ENCODE data around the gene DSCAML1. TPM values are rescaled to one million over a fixed set of nuclear protein-coding genes. Genes with fewer than 3 reads are reported as not detected.

DSCAML1 gene
- total RNA-seq, 1 experiment from 2014 or later = 0.90 TPM

DNA sequence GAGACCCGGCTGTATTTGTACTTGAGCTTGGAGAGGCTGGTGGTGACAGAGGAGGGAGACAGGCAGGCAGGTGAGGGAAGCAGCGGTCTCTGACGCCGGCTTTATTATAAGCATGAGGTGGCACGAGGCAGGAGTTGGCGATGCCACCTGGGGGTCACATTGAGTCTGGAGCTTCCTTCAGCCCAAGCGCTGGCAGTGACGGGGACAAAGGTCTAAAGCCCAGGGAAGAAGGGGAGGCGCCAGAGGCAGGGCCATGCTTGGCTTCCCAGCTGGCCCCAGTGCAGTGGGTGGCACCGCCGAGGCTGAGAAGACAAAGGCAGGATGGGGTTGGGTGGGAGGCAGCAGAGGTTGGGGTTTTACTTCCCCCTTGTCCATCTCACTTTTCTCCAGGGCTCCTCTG is 23.1 kb upstream of the DSCAML1 start:
- H3K36me3 Mint-ChIP-seq = no peaks in the 10 kb centered on the region
- H3K27me3 Mint-ChIP-seq (ENCODE audit: low read depth) = peaks cover 5% of the 10 kb centered on the region; the same call in 1 of the 2 replicates
- no peaks in the 10 kb centered on the region for H3K9me3 Mint-ChIP-seq
- ChIA-PET CTCF (interaction anchor here (0.6 to 13.0 kb wide), 11 partner anchors 12 to 394 kb away, joined by 3 to 336 read pairs (median 6); partner anchors contain the start of gene TMPRSS13), POLR2A (no interaction called here)
- no peak overlapping the region for H3K27ac Mint-ChIP-seq
- no peak overlapping the region for H3K4me3 Mint-ChIP-seq
- no peak for TF ChIP-seq NFYB (CRISPR knock-in tag; conservative IDR thresholded peaks at IDR 0.05; ENCODE audit: low read depth)
- TF ChIP-seq GABPB1 (CRISPR knock-in tag; IDR thresholded peaks at IDR 0.05) = no peak
- no peak for TF ChIP-seq ZNF232 (CRISPR knock-in tag; IDR thresholded peaks at IDR 0.05)
- peaks cover 59% of the 10 kb centered on the region for H3K4me1 Mint-ChIP-seq
- ATAC-seq (no peak), DNase-seq (ENCODE audit: low spot score) (no peak)

DNA sequence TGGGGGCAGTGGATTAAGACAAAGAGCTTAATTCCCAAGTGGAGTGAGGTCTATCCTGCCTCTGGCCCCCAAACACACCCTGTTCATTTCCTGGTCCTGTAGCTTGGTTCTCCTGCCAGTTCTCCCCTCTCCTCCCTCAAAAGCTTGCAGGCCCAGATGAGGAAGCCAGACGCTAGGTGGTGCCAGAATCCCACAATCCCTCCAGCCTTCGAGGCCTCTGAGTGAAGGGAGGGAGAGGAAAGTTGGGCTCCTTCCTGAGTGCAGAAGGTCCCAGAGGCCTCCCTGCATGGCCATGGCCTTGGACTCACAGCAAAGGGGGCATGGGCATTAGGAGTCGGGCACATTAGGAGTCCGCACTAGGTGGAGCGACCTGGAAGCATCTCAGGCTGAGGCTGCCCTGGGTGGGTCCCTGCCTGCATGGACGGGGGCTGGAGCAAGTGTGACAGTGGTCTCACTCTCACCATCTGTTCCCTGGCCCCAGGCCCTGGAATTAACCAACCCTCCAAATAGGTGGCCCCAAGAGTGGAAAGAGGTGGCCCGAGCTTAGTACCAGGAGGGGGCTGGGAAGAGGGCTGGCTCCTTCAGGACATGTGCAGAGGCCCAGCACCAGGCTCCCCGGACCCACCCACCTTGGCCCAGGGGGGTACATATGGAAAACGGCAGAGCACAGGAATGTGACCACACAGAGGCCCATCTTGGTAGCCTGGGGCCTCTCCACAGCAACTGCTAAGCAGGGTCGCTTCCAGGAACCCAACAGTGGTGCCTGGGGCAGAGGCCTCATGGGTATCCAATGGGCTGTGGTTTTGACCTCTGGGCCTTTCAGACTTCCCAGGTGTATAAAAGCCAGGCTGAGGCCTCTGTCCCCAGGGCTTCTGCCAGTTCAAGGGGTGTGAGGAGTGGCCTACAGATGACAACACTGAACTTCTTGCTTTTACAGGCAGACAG is 22.4 kb upstream of the DSCAML1 start:
- Mint-ChIP-seq H3K27ac (no peak overlapping the region), H3K4me3 (no peak overlapping the region), H3K4me1 (peaks cover 59% of the 10 kb centered on the region), H3K27me3 (ENCODE audit: low read depth) (peaks cover 5% of the 10 kb centered on the region; the same call in 1 of the 2 replicates), H3K36me3 (no peaks in the 10 kb centered on the region), H3K9me3 (no peaks in the 10 kb centered on the region)
- TF ChIP-seq CREM (CRISPR knock-in tag; IDR thresholded peaks at IDR 0.05) (no peak), FOXP1 (CRISPR knock-in tag; IDR thresholded peaks at IDR 0.05; ENCODE audit: borderline replicate concordance) (peak; percentile 18; the same call in 1 of the 2 replicates), SP1 (CRISPR knock-in tag; conservative IDR thresholded peaks at IDR 0.05) (0 out of 2 replicates have a peak, but pooled peaks have one; percentile 33)
- ATAC-seq (peak; percentile 43), DNase-seq (ENCODE audit: low spot score) (peak; percentile 82)
- POLR2A ChIA-PET = no interaction called here
- CTCF ChIA-PET = interaction anchor here (0.6 to 13.0 kb wide), 38 partner anchors 10 to 393 kb away, joined by 3 to 336 read pairs (median 5); partner anchors contain the start of genes IL10RA and TMPRSS13

DNA sequence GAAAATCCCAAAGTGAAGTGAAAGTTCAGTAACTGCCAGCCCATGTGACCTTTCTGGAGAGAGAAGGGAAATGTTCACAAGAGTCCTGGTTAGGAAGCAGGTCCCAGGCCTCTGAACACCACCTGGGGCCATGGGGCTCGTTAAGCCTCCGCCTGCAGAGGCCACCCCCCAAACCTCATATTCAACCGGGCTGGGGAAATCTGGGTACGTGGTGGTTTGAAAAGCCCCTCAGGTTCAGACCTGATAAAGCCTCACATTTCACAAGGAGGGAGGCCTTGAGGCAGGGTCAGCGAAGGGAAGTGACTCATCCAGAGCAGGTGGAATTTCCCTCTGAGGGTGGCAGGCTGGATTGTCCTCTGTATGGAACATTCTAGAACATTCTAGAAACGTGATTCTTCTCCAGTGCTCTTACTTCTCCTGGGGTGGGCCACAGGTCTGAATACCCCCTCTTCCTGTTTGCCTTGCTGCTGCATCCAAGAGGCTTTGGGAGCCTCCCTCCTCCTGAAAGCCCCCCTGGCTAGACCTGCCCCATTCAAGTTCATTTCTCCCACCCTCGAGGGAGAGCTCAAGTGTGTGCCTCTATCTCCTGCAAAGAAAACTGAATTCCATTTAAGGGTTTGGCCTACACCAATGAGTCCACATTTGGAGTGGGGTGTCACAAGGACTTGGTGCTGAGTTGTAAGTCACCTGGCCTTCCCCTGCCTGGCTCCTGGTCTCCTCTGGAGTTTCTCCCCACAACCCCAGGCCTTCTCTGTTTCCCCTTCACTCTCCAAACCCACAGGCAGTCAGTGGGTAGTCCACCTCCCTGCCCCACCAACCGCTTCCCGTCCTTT is 21.2 kb upstream of the DSCAML1 start:
- H3K27me3 Mint-ChIP-seq (ENCODE audit: low read depth) = peaks cover 5% of the 10 kb centered on the region; the same call in 1 of the 2 replicates
- CTCF ChIA-PET = interaction anchor here (0.6 to 13.0 kb wide), 65 partner anchors 9 to 407 kb away, joined by 3 to 336 read pairs (median 4); partner anchors contain the start of genes DSCAML1, FXYD6, IL10RA and TMPRSS13
- POLR2A ChIA-PET = no interaction called here
- H3K9me3 Mint-ChIP-seq = no peaks in the 10 kb centered on the region
- TF ChIP-seq, protein P1, sequence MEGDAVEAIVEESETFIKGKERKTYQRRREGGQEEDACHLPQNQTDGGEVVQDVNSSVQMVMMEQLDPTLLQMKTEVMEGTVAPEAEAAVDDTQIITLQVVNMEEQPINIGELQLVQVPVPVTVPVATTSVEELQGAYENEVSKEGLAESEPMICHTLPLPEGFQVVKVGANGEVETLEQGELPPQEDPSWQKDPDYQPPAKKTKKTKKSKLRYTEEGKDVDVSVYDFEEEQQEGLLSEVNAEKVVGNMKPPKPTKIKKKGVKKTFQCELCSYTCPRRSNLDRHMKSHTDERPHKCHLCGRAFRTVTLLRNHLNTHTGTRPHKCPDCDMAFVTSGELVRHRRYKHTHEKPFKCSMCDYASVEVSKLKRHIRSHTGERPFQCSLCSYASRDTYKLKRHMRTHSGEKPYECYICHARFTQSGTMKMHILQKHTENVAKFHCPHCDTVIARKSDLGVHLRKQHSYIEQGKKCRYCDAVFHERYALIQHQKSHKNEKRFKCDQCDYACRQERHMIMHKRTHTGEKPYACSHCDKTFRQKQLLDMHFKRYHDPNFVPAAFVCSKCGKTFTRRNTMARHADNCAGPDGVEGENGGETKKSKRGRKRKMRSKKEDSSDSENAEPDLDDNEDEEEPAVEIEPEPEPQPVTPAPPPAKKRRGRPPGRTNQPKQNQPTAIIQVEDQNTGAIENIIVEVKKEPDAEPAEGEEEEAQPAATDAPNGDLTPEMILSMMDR (IDR thresholded peaks at IDR 0.05) = peak; percentile 14; the same call in 1 of the 2 replicates
- TF ChIP-seq NFYB (CRISPR knock-in tag; conservative IDR thresholded peaks at IDR 0.05; ENCODE audit: low read depth) = no peak
- DNase-seq (ENCODE audit: low spot score) (no peak), ATAC-seq (no peak)
- peaks cover 60% of the 10 kb centered on the region for H3K4me1 Mint-ChIP-seq
- no peak overlapping the region; the same call in 1 of the 2 replicates for H3K4me3 Mint-ChIP-seq
- no peaks in the 10 kb centered on the region for H3K36me3 Mint-ChIP-seq
- H3K27ac Mint-ChIP-seq = no peak overlapping the region

DNA sequence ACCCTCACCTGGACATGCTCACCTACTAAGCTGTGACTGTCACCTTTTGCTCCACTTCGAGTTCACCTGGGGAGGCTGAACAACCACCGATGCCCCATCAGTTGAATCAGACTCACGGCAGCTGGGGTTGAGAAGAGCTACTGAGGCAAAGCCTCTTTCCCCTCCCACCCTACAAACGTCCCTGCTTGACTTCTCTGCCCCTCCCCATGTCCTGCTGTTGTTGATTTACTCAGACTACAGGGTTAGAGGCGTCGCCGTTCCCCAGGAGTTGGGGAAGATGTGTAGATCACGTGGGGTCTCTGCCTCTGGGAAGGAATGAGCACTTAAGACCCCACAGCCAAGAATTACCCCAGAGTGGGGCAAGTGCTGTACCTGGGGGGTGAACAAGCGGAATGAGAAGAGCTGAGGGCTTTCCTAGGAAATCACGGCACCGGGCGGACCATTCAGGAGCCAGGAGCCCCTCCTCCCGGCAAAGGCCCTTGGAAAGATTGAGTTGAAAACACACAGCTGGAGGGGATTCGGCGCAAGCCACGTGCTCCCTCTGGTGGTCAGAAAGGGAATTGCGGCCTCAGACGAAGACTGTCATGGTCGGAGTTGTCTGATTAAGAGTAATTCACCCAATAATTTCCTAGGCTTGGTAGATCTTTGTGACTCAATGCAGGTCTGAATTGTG is 20.5 kb upstream of the DSCAML1 start:
- Mint-ChIP-seq H3K4me3 (peak overlapping the region; percentile 48), H3K9me3 (no peaks in the 10 kb centered on the region), H3K4me1 (peaks cover 56% of the 10 kb centered on the region), H3K27ac (no peak overlapping the region), H3K36me3 (no peaks in the 10 kb centered on the region), H3K27me3 (ENCODE audit: low read depth) (peaks cover 5% of the 10 kb centered on the region; the same call in 1 of the 2 replicates)
- CTCF ChIA-PET = interaction anchor here (0.6 to 13.0 kb wide), 57 partner anchors 9 to 489 kb away, joined by 3 to 336 read pairs (median 4); partner anchors contain the start of genes CEP164, DSCAML1, FXYD6 and IL10RA
- ATAC-seq (peak; percentile 33), DNase-seq (ENCODE audit: low spot score) (peak; percentile 89)
- POLR2A ChIA-PET = no interaction called here
- TF ChIP-seq JAZF1 (CRISPR knock-in tag; IDR thresholded peaks at IDR 0.05) = no peak
- TF ChIP-seq ZNF416 (CRISPR knock-in tag; IDR thresholded peaks at IDR 0.05) = no peak
- TF ChIP-seq, protein P2, sequence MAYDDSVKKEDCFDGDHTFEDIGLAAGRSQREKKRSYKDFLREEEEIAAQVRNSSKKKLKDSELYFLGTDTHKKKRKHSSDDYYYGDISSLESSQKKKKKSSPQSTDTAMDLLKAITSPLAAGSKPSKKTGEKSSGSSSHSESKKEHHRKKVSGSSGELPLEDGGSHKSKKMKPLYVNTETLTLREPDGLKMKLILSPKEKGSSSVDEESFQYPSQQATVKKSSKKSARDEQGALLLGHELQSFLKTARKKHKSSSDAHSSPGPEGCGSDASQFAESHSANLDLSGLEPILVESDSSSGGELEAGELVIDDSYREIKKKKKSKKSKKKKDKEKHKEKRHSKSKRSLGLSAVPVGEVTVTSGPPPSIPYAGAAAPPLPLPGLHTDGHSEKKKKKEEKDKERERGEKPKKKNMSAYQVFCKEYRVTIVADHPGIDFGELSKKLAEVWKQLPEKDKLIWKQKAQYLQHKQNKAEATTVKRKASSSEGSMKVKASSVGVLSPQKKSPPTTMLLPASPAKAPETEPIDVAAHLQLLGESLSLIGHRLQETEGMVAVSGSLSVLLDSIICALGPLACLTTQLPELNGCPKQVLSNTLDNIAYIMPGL (CRISPR knock-in tag; IDR thresholded peaks at IDR 0.05) = no peak
- TF ChIP-seq ZNF423 (CRISPR knock-in tag; IDR thresholded peaks at IDR 0.05) = no peak
- TF ChIP-seq FOXP1 (CRISPR knock-in tag; IDR thresholded peaks at IDR 0.05; ENCODE audit: borderline replicate concordance) = no peak
- no peak for TF ChIP-seq GABPB1 (CRISPR knock-in tag; IDR thresholded peaks at IDR 0.05)
- TF ChIP-seq, protein P3, sequence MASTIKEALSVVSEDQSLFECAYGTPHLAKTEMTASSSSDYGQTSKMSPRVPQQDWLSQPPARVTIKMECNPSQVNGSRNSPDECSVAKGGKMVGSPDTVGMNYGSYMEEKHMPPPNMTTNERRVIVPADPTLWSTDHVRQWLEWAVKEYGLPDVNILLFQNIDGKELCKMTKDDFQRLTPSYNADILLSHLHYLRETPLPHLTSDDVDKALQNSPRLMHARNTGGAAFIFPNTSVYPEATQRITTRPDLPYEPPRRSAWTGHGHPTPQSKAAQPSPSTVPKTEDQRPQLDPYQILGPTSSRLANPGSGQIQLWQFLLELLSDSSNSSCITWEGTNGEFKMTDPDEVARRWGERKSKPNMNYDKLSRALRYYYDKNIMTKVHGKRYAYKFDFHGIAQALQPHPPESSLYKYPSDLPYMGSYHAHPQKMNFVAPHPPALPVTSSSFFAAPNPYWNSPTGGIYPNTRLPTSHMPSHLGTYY (CRISPR knock-in tag; IDR thresholded peaks at IDR 0.05) = no peak
- no peak for TF ChIP-seq KAT7 (CRISPR knock-in tag; IDR thresholded peaks at IDR 0.05; ENCODE audit: borderline replicate concordance)
- TF ChIP-seq, protein P4, sequence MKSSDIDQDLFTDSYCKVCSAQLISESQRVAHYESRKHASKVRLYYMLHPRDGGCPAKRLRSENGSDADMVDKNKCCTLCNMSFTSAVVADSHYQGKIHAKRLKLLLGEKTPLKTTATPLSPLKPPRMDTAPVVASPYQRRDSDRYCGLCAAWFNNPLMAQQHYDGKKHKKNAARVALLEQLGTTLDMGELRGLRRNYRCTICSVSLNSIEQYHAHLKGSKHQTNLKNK (CRISPR knock-in tag; IDR thresholded peaks at IDR 0.05) = no peak
- no peak for TF ChIP-seq EMX1 (CRISPR knock-in tag; IDR thresholded peaks at IDR 0.05)
- 0 out of 2 replicates have a peak, but pooled peaks have one; percentile 29 for TF ChIP-seq SP1 (CRISPR knock-in tag; conservative IDR thresholded peaks at IDR 0.05)
- TF ChIP-seq, protein P5, sequence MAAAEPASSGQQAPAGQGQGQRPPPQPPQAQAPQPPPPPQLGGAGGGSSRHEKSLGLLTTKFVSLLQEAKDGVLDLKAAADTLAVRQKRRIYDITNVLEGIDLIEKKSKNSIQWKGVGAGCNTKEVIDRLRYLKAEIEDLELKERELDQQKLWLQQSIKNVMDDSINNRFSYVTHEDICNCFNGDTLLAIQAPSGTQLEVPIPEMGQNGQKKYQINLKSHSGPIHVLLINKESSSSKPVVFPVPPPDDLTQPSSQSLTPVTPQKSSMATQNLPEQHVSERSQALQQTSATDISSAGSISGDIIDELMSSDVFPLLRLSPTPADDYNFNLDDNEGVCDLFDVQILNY (CRISPR knock-in tag; IDR thresholded peaks at IDR 0.05) = no peak
